Measurements from ENCODE around the gene PTPRT.

Gene PTPRT

DNA sequence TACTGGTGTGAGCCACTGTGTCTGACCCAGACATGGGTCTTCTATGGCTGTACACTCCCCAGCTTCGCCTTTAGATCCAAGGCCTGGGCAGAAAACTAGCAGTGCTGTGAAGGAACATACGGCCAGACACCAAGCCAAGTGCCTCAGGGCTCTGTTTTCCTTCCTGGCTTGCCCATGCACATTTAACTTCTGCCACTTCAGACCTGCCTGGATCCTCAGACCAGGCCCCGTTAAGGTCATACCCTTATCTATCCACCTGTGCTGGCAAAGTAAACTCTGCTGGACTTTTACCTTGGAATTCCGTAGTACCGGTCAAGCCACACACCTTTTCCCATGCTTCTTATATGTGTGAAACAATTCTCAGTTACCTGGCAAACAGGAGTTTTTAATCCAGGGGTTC is 644.8 kb downstream of the PTPRT start:
- Histone ChIP-seq H3K14ac (ENCODE audit: low read length in 2 of 2) (no peak overlapping the region), H3K4me3 (ENCODE audit: insufficient read depth in 1 of 2, low read depth in 1 of 2, low read length in 2 of 2) (no peak overlapping the region), H3K23ac (ENCODE audit: low read length in 2 of 2) (no peak overlapping the region), H3K27ac (ENCODE audit: low read length, poor library complexity, severe bottlenecking) (no peak overlapping the region), H2BK5ac (ENCODE audit: low read depth, low read length, poor library complexity, severe bottlenecking) (no peak overlapping the region), H3K36me3 (ENCODE audit: control insufficient read depth in 1 of 2, insufficient read depth in 2 of 2, low read depth in 1 of 2, low read length in 2 of 2) (no peaks in the 10 kb centered on the region), H2BK120ac (ENCODE audit: low read depth, low read length) (no peak overlapping the region), H4K91ac (ENCODE audit: low read length) (no peak overlapping the region), H3K79me1 (replicated peaks; ENCODE audit: low read length, poor library complexity, severe bottlenecking) (no peaks in the 10 kb centered on the region), H3K4me1 (ENCODE audit: control insufficient read depth, insufficient read depth, low read depth, low read length) (no peaks in the 10 kb centered on the region), H3K27me3 (ENCODE audit: control insufficient read depth in 1 of 2, insufficient read depth in 1 of 2, low read length in 2 of 2) (no peaks in the 10 kb centered on the region), H3K9ac (ENCODE audit: low read length) (no peak overlapping the region), H3K18ac (ENCODE audit: low read depth in 1 of 2, low read length in 2 of 2) (no peak overlapping the region), H4K8ac (ENCODE audit: low read length) (no peak overlapping the region), H3K4ac (ENCODE audit: low read depth in 1 of 2, low read length in 2 of 2) (no peak overlapping the region), H2AK5ac (ENCODE audit: low read length, severe bottlenecking) (no peak overlapping the region), H2AFZ (ENCODE audit: low read depth, low read length) (no peak overlapping the region), H2BK12ac (ENCODE audit: low read length in 2 of 2) (no peak overlapping the region), H3K4me2 (ENCODE audit: low read length, poor library complexity, severe bottlenecking) (no peak overlapping the region), H2BK15ac (ENCODE audit: low read depth, poor library complexity, severe bottlenecking) (no peak overlapping the region), H3K9me3 (ENCODE audit: control insufficient read depth, low read length) (no peaks in the 10 kb centered on the region)
- WGBS, result 70% methylated on average over 5 of the region's 5 CpGs
- DNase-seq, result no peak

DNA sequence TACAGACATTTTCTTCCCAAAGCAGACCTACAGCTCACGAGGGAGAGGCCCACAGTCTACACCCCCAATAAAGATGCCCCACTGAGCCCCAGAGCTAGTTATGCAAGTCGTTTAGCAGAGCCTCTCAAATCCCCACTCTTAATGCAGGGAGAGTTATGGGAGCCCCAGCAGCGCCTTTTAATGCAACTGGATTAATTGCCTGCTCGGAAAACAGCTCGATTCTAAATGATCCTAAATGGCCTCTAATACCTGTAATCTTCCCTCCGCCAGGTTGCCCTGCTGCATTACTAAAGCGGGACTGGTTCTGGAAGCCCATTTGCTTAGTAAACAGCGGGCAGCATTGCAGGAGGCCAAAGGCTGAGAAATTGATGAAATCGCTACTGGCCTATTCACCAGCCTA is 656.9 kb downstream of the PTPRT start:
- DNase-seq, result no peak
- H2AFZ ChIP-seq (ENCODE audit: low read depth, low read length), result no peak overlapping the region
- WGBS, result 63% methylated on average over 9 of the region's 9 CpGs
- H4K91ac ChIP-seq (ENCODE audit: low read length), result no peak overlapping the region
- H3K23ac ChIP-seq (ENCODE audit: low read length in 2 of 2), result no peak overlapping the region
- no peaks in the 10 kb centered on the region for H3K9me3 ChIP-seq (ENCODE audit: control insufficient read depth, low read length)
- H3K4me2 ChIP-seq (ENCODE audit: low read length, poor library complexity, severe bottlenecking), result no peak overlapping the region
- no peak overlapping the region for H3K9ac ChIP-seq (ENCODE audit: low read length)
- no peak overlapping the region for H3K4ac ChIP-seq (ENCODE audit: low read depth in 1 of 2, low read length in 2 of 2)
- no peak overlapping the region for H3K18ac ChIP-seq (ENCODE audit: low read depth in 1 of 2, low read length in 2 of 2)
- H3K4me1 ChIP-seq (ENCODE audit: control insufficient read depth, insufficient read depth, low read depth, low read length), result no peaks in the 10 kb centered on the region
- no peaks in the 10 kb centered on the region for H3K36me3 ChIP-seq (ENCODE audit: control insufficient read depth in 1 of 2, insufficient read depth in 2 of 2, low read depth in 1 of 2, low read length in 2 of 2)
- no peak overlapping the region for H3K4me3 ChIP-seq (ENCODE audit: insufficient read depth in 1 of 2, low read depth in 1 of 2, low read length in 2 of 2)
- no peak overlapping the region for H2BK12ac ChIP-seq (ENCODE audit: low read length in 2 of 2)
- H3K27me3 ChIP-seq (ENCODE audit: control insufficient read depth in 1 of 2, insufficient read depth in 1 of 2, low read length in 2 of 2), result no peaks in the 10 kb centered on the region
- no peaks in the 10 kb centered on the region for H3K79me1 ChIP-seq (replicated peaks; ENCODE audit: low read length, poor library complexity, severe bottlenecking)
- no peak overlapping the region for H2BK120ac ChIP-seq (ENCODE audit: low read depth, low read length)
- H3K27ac ChIP-seq (ENCODE audit: low read length, poor library complexity, severe bottlenecking), result no peak overlapping the region
- no peak overlapping the region for H4K8ac ChIP-seq (ENCODE audit: low read length)
- no peak overlapping the region for H2BK15ac ChIP-seq (ENCODE audit: low read depth, poor library complexity, severe bottlenecking)
- H3K14ac ChIP-seq (ENCODE audit: low read length in 2 of 2), result no peak overlapping the region
- H2AK5ac ChIP-seq (ENCODE audit: low read length, severe bottlenecking), result no peak overlapping the region
- no peak overlapping the region for H2BK5ac ChIP-seq (ENCODE audit: low read depth, low read length, poor library complexity, severe bottlenecking)

DNA sequence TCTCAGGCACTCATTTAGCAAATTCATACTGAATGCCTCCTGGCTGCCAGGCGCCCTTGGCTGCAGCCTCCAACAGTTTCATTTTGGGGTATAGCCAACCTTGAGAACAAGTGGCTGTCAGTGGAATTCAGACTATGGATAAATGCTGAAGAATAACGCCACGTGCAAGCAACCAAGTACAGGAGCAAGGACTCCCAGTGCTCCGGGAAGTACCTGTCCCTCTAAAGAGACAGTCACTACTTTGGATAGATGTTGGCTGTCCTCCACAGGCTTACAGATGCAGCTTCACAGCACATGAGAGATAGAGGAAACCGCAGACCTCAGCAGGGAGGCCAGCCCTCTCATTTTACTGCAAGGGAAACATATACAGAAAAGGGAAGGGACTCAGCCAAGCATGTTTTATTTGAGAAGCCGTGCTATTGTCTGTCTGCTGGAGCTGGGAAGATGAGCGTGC is 658.2 kb downstream of the PTPRT start:
- 68% methylated on average over 7 of the region's 7 CpGs for WGBS
- Histone ChIP-seq H3K27ac (ENCODE audit: low read length, poor library complexity, severe bottlenecking) (no peak overlapping the region), H3K4me1 (ENCODE audit: control insufficient read depth, insufficient read depth, low read depth, low read length) (no peaks in the 10 kb centered on the region), H2AK5ac (ENCODE audit: low read length, severe bottlenecking) (no peak overlapping the region), H3K79me1 (replicated peaks; ENCODE audit: low read length, poor library complexity, severe bottlenecking) (no peaks in the 10 kb centered on the region), H3K9ac (ENCODE audit: low read length) (no peak overlapping the region), H2BK12ac (ENCODE audit: low read length in 2 of 2) (no peak overlapping the region), H3K4me2 (ENCODE audit: low read length, poor library complexity, severe bottlenecking) (no peak overlapping the region), H4K91ac (ENCODE audit: low read length) (no peak overlapping the region), H3K9me3 (ENCODE audit: control insufficient read depth, low read length) (no peaks in the 10 kb centered on the region), H3K23ac (ENCODE audit: low read length in 2 of 2) (no peak overlapping the region), H3K36me3 (ENCODE audit: control insufficient read depth in 1 of 2, insufficient read depth in 2 of 2, low read depth in 1 of 2, low read length in 2 of 2) (no peaks in the 10 kb centered on the region), H2AFZ (ENCODE audit: low read depth, low read length) (no peak overlapping the region), H3K4me3 (ENCODE audit: insufficient read depth in 1 of 2, low read depth in 1 of 2, low read length in 2 of 2) (no peak overlapping the region), H4K8ac (ENCODE audit: low read length) (no peak overlapping the region), H2BK5ac (ENCODE audit: low read depth, low read length, poor library complexity, severe bottlenecking) (no peak overlapping the region), H2BK120ac (ENCODE audit: low read depth, low read length) (no peak overlapping the region), H3K27me3 (ENCODE audit: control insufficient read depth in 1 of 2, insufficient read depth in 1 of 2, low read length in 2 of 2) (no peaks in the 10 kb centered on the region), H3K18ac (ENCODE audit: low read depth in 1 of 2, low read length in 2 of 2) (no peak overlapping the region), H3K4ac (ENCODE audit: low read depth in 1 of 2, low read length in 2 of 2) (no peak overlapping the region), H3K14ac (ENCODE audit: low read length in 2 of 2) (no peak overlapping the region), H2BK15ac (ENCODE audit: low read depth, poor library complexity, severe bottlenecking) (no peak overlapping the region)
- DNase-seq, result no peak

DNA sequence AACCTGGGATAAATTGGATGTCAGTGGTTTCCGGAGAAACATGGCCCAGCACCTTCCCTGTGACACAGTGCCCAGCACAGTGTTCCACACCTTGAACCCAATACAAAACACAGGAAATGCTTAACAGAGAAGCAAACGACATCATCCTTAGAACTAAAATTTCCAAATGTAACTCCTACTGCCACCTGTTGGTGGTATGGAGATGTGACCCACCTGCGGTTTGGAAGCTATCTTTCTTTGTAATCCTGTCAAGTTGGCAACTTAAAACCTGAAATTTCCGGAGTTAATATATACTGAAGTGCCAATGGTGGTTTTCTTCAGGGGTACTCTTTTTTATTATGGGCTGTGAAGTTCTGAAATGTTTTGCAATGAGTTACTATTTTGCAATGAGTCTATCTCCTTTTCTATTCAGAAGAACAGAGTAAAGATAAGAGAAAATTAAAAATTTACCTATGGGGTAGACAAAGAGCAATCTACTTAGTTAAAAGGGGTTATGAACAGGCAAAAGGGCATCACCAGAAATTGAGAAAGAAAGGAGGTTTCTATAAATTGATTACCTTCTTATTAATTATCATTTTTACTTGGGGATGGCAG is 658.8 kb downstream of the PTPRT start:
- H3K4ac ChIP-seq (ENCODE audit: low read depth in 1 of 2, low read length in 2 of 2), result no peak overlapping the region
- H2AK5ac ChIP-seq (ENCODE audit: low read length, severe bottlenecking), result no peak overlapping the region
- no peak overlapping the region for H4K8ac ChIP-seq (ENCODE audit: low read length)
- H3K23ac ChIP-seq (ENCODE audit: low read length in 2 of 2), result no peak overlapping the region
- H3K14ac ChIP-seq (ENCODE audit: low read length in 2 of 2), result no peak overlapping the region
- H3K4me2 ChIP-seq (ENCODE audit: low read length, poor library complexity, severe bottlenecking), result no peak overlapping the region
- H4K91ac ChIP-seq (ENCODE audit: low read length), result no peak overlapping the region
- no peak overlapping the region for H2AFZ ChIP-seq (ENCODE audit: low read depth, low read length)
- no peak overlapping the region for H3K27ac ChIP-seq (ENCODE audit: low read length, poor library complexity, severe bottlenecking)
- H3K27me3 ChIP-seq (ENCODE audit: control insufficient read depth in 1 of 2, insufficient read depth in 1 of 2, low read length in 2 of 2), result no peaks in the 10 kb centered on the region
- H2BK12ac ChIP-seq (ENCODE audit: low read length in 2 of 2), result no peak overlapping the region
- WGBS, result 41% methylated on average over 3 of the region's 4 CpGs
- H2BK5ac ChIP-seq (ENCODE audit: low read depth, low read length, poor library complexity, severe bottlenecking), result no peak overlapping the region
- no peaks in the 10 kb centered on the region for H3K36me3 ChIP-seq (ENCODE audit: control insufficient read depth in 1 of 2, insufficient read depth in 2 of 2, low read depth in 1 of 2, low read length in 2 of 2)
- DNase-seq, result no peak
- no peaks in the 10 kb centered on the region for H3K4me1 ChIP-seq (ENCODE audit: control insufficient read depth, insufficient read depth, low read depth, low read length)
- H3K79me1 ChIP-seq (replicated peaks; ENCODE audit: low read length, poor library complexity, severe bottlenecking), result no peaks in the 10 kb centered on the region
- no peak overlapping the region for H2BK15ac ChIP-seq (ENCODE audit: low read depth, poor library complexity, severe bottlenecking)
- no peak overlapping the region for H3K4me3 ChIP-seq (ENCODE audit: insufficient read depth in 1 of 2, low read depth in 1 of 2, low read length in 2 of 2)
- no peak overlapping the region for H2BK120ac ChIP-seq (ENCODE audit: low read depth, low read length)
- H3K9me3 ChIP-seq (ENCODE audit: control insufficient read depth, low read length), result no peaks in the 10 kb centered on the region
- no peak overlapping the region for H3K9ac ChIP-seq (ENCODE audit: low read length)
- H3K18ac ChIP-seq (ENCODE audit: low read depth in 1 of 2, low read length in 2 of 2), result no peak overlapping the region
